GM19452 (cell line): Measurements from ENCODE around the gene ICE2.

ENCODE experiments used
- ATAC-seq: cut with Tn5 transposase; IDR thresholded peaks from one replicate; pipeline ENCODE4 v1.9.1; 2021; ENCODE audit not compliant: unreplicated experiment

ICE2 gene

DNA sequence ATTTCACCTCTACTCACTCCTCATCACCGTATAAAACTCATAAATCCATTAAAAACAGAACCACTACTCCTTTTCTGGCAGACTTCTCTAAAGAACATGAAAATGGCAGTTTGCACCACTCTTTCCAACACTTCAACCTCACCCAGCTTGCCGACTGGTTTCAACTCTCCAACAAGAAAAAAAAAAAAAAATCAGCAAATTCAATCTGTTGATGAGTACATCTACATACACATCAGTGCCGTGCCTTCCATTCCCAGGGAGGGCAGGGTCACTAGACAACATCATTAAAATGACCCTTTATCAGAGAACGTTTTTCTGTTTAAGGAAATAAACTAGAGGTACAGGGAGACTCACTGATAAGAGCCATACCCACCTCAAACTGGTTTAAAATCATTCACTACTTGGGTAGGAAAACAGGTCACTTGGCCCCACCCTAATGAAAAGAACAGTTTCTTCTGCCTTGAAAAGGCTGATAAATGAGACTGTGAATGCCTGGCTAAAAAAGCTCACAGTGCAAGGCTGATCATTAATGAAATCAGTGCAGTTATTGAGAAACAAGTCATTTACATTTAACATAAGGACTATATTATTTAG, 87.1 kb downstream of the ICE2 start:
- no peak for ATAC-seq

GRCh38 chr15:60390871-60391501, 88.0 kb downstream of the ICE2 start:
- no peak for ATAC-seq

GRCh38 chr15:60390231-60390630, 88.7 kb downstream of the ICE2 start:
- no peak for ATAC-seq

DNA sequence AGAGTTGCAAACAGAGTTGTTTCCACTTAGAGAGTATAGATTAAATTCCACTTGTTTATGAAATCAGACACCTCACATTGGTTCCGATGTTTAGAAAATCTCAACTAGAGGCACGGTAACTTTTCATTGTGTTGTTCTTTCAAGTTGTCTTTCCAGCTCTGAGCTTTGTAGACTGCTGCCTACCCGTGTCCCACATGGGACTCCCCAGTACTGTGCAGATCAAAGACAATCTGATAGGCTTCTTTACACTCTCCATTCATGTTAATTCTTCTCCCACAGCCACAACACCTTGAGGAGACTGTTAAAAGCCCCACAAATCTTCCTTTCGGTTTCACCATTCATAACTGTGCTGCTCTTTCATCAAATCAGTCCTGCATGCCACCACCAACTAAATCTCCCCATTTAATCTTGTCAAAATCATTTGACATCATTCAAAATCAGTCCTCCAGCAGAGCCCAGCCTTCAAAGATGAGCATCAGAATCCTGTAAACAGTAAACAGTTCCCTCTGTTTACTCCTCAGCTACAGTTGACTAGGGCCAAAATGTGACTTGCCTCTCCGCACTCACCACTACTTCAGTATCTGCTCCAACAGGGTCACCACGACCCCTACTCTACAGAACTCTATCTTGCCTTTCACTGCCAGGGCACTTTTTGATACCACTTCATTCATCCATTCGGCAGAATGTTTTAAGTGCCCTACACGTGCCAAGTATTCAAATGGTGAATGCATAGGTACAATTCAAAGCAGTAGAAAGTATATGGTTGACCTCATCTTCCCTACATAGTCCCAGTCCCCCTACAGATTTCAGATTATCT, 89.5 kb downstream of the ICE2 start:
- no peak for ATAC-seq

DNA sequence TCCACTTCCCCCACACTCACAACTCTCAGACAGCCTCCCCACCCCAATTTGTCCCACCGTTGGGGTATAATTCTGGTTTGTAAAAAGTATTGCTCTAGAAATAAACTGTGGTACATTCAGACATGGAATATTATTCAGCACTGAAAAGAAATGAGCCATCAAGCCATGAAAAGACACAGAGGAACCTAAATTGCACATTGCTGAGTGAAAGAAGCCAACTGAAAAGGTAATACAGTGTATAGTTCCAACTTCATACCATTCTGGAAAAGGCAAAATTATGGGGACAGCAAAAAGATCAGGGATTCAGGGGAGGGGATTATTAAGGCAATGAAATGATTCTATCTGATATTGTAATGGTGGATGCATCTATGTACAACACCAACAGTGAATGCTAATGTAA, 91.6 kb downstream of the ICE2 start:
- ATAC-seq, result no peak

DNA sequence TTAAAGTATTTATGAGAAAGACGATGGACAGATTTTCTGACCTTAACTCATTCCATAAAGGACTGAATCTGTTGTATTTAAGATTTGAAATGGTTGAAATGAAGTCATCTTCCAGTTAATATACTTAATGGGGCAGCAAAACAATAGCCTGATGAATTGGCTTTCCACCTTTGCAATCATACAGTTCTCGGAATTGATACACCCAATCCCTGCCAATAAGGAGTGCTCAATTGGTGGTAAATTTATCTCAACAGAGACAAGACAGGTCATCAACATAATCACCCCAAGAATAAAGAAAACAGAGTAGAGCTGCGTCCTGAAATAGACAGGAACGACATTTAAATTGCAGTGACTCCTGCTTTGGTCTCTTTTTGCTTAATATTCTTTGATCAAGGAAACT, 92.3 kb downstream of the ICE2 start:
- no peak for ATAC-seq

DNA sequence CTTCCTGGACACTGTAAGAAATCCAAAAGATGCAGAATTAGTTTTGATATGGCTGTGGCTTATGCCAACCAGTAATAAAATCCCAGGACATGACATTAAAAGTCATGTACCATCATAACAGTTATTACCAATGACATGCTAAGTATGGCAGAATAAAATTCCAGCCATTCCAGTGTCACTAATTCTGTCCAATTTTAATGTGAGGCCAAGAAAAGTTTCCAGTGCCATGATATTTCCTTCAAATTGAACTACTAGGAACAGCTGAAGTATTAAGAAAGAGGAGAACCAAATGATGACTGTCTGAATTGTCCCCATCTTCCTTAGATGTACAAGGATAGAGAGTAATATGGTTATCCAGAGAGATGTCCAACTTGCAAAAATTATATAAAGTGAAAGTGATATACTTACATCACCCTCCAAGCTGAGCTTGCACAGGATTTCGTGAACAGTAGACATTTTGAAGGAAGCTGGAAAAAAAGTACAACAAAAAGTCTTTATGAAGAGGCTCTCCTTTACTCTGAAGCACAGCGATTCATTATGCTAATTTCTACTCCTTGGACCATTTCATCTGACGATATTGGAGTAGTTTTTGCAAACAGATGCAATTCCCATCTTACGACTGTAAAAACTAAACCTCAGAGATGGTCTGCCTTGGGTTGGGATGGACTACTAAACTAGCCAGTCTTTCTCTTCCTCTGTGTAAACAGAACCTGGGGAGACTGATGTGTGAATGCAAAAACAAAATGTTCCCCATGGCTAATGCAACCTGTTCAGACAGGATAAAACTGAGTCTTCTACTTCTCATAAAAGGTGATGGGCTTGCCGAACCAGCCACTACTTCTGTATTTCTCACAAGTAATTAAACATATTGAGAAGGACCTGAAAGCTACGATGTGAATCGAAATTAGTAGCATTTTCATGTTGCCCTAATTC, 93.1 kb downstream of the ICE2 start:
- no peak for ATAC-seq

DNA sequence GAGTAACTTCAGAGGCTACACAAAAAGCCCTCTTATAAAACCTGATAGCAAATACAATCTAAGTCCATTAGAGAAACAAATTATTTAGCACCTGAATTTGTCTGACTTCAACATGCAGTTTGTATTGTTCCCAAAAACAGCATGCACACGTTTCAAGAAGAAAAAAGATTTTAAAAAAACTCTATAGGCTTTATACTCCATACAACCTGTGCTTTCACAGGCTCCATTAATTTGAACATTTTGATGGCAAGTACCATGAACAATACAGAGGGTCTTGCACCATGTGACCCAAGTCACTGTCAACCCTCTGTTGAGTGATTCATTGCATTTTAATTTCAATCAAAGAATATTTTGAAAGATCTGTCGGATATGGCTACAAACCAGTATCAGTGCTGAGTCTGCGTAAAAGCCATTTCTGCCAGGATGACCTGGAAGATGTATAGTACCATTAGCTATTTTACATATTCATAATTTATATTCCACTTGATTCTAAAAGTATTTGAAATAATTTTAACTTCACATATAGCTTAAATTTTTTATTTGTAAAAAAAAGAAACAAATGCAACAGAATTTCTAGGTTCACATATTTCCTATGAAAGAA, 94.3 kb downstream of the ICE2 start:
- ATAC-seq, result no peak

DNA sequence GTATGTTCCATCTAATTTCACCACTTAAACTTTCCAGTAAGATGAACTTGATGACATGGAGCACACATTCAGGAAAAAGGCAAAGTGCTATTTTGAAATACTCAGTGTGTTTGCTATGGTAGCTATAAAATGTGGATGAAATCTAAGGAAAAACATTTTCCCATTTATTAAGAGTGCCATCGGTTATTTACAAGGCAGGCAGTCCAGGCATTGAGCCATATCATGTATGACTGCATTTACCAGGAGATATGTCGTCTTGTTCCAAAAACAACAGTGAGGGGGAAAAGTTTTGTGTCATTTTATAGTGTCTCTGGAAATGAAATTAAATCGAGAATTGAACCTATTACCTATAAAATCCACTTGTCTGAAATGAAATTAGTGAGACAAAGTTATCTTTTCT, 94.9 kb downstream of the ICE2 start:
- no peak for ATAC-seq

- ATAC-seq, result no peak
These were observed 95.9 kb downstream of the ICE2 start for GRCh38 chr15:60382773-60383674.

DNA sequence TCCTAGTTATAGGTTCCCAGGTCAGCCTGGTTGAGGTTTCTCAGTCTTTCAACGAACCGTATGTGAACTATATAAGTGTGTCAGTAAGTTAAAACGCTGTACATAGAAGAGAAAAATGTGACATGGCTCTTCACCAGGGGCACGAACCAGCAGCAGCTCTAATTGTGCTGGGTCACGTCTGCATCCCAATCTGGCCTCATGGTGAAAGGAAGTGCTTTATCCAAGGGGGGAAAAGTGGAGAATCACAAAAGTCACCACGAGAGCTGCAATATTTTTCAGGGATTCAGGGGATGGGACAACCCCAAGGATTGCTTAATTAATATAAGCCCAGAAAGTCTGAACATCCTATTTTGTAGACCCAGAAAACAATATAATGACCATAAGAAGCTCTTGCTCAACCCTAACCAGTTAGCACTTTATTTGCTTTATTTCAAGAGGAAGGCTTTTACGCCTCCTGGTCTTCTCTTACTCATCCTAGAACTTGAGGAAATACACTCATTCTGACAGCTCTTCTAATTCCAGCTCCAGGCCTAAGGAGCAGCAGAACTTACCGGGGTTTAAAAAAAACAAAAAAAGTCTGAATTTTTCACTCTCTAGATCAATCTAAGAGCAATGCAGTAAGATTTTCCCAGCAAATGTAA, 97.7 kb downstream of the ICE2 start:
- no peak for ATAC-seq

- ATAC-seq, result no peak
These were observed 99.2 kb downstream of the ICE2 start for GRCh38 chr15:60379525-60380274.

DNA sequence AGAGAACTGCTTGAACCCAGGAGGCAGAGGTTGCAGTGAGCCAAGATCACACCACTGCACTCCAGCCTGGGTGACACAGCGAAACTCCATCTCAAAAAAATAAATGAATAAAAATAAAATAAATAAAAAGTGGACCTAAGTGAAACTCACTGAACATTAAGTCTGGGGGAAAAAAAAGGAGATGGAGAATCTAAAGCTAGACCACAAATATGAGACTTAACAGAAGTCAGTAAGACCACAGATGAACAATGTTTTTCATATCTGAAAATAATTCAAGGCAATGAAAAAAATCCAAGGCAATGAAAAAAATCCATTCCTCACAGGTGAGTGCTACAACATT, 99.8 kb downstream of the ICE2 start:
- no peak for ATAC-seq

GRCh38 chr15:60376677-60377095, 102.3 kb downstream of the ICE2 start:
- ATAC-seq, result no peak

- ATAC-seq, result no peak
These were observed 103.6 kb downstream of the ICE2 start for GRCh38 chr15:60375306-60375705.

GRCh38 chr15:60374628-60375081, 104.3 kb downstream of the ICE2 start:
- no peak for ATAC-seq

DNA sequence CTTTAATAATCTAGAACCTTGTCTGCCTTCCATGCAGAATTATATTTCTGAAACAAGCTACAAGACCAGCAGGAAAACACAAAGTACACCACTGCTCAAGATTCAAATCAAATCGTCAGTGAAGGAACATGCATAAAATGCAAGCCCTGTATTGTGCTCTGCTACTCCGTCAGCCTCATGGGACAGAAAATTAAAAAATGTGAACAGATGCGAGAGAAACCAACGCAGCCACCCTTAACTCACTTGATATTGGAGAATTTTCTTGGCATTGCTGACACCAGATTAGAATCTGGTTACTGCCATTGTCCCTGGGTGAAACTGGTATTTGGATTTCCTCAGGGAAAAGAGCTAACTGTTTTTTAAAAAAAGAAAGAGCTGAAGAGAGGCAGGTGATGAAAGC, 104.7 kb downstream of the ICE2 start:
- no peak for ATAC-seq

- ATAC-seq, result no peak
These were observed 105.2 kb downstream of the ICE2 start for GRCh38 chr15:60373745-60374144.

- no peak for ATAC-seq
These were observed 105.6 kb downstream of the ICE2 start for GRCh38 chr15:60373327-60373726.
